Measurements from ENCODE around the gene MOSPD3.

MOSPD3 gene

GRCh38 chr7:100577507-100577906, 34.8 kb upstream of the MOSPD3 start:
- ChIA-PET POLR2A (interaction anchor here (1.0 to 1.8 kb wide), 2 partner anchors 9 to 128 kb away, joined by 5 to 11 read pairs; partner anchors contain the start of genes FBXO24, LRCH4 and POP7), CTCF (no interaction called here)
- DNase-seq (ENCODE audit: extremely low spot score) = no peak
- TF ChIP-seq TARDBP (IDR thresholded peaks at IDR 0.05) (no peak), FOXK2 (IDR thresholded peaks at IDR 0.05) (no peak), FOXA1 (IDR thresholded peaks at IDR 0.05) (no peak), ARNT (IDR thresholded peaks at IDR 0.05) (no peak), LEF1 (IDR thresholded peaks at IDR 0.05; ENCODE audit: borderline replicate concordance) (no peak), ELF4 (IDR thresholded peaks at IDR 0.05) (no peak), PKNOX1 (IDR thresholded peaks at IDR 0.05) (no peak), L3MBTL2 (conservative IDR thresholded peaks at IDR 0.05) (no peak), CTBP1 (IDR thresholded peaks at IDR 0.05; ENCODE audit: borderline replicate concordance) (no peak), ZNF384 (IDR thresholded peaks at IDR 0.05) (no peak), SUZ12 (IDR thresholded peaks at IDR 0.05) (no peak), NFRKB (IDR thresholded peaks at IDR 0.05) (no peak), HDGF (IDR thresholded peaks at IDR 0.05; ENCODE audit: borderline replicate concordance) (no peak), BHLHE40 (IDR thresholded peaks at IDR 0.05; ENCODE audit: borderline replicate concordance) (no peak), FOXM1 (IDR thresholded peaks at IDR 0.05; ENCODE audit: borderline replicate concordance) (no peak), SP1 (IDR thresholded peaks at IDR 0.05) (no peak)

DNA sequence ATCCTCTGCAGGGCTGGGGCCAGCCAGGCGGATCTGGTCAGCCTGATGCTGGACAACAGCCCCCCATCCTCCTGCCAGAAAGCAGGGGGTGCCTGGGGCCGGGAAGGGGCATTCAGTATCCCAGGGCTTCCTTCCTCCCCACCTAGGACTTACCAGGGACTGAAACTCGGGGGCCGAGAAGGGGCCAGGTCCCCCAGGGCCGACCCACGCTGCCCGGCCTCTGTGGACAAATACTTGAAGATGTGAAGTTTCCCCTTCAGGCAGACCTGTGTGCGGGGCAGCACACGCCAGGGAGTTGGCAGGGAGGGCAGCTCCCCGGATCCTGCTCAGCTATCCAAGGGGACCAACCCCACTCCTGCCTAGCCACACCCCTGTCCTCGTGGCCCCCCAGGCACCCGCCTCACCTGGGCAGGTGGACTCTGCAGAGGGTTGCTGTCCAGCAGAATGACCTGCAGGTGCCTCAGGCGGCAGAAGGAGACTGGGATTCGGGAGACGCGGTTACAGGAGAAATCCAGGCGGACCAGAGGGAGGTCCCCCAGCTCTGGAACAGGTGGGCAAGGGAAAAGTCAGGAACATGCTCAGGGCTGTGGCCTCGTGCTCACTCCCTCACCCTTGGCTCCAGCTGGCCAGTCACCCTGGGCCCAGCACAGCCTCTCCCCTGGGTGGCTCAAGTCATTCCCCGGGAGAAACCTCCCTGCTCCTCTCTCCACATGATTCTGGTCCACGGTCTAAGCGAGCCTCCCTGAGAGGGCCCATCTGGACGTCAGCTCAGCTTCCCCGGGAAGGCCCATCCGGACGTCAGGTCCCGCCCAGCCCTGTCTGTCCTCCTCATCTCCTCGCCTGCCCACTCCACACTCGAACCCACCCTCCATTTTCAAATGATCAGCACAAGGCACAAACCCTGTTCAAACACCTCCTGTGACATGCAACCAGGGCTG, 33.8 kb upstream of the MOSPD3 start:
- no peak for DNase-seq (ENCODE audit: extremely low spot score)
- ChIA-PET CTCF (interaction anchor here (0.6 kb wide), 1 partner anchor 9 kb away, joined by 3 read pairs; no protein-coding TSS in a partner anchor), POLR2A (interaction anchor here (1.8 kb wide), 1 partner anchor 127 kb away, joined by 5 read pairs; the partner anchor contains the start of gene POP7)
- no peak for TF ChIP-seq TARDBP (IDR thresholded peaks at IDR 0.05)
- TF ChIP-seq L3MBTL2 (conservative IDR thresholded peaks at IDR 0.05) = no peak
- TF ChIP-seq CTBP1 (IDR thresholded peaks at IDR 0.05; ENCODE audit: borderline replicate concordance) = no peak
- no peak for TF ChIP-seq SP1 (IDR thresholded peaks at IDR 0.05)

DNA sequence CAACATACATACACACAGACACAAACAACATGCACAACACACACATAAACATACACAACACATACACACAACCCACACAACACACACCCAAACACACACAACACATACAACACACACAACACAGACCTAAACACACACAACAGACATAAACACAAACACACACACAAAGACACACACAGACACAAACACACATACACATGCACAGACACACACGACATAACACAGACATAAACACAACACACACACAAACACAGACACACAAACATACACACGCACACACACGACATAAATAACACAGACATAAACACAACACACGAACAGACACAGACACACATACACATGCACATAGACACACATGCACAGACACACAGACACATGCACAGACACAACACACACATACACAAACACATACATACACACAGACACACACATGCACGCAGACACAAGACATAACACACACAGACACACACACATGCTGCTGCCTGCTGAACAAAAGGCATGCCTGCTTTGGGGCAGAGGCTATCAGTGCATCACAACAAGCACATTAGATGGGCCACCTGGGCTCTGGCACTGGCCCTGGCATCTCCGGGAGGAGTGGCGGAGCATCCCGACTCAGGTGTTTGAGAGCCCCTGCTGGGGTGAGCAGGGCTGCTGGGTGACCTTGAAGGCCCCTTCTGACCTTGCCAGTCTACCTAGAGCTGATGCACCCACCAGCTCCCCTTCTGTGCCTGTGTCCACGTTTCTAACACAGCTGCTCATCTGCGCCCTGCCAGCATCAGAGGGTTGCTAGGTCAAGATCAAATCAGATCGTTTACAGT, 31.7 kb upstream of the MOSPD3 start:
- ChIA-PET POLR2A (no interaction called here), CTCF (no interaction called here)
- no peak for DNase-seq (ENCODE audit: extremely low spot score)

GRCh38 chr7:100582041-100582579, 30.2 kb upstream of the MOSPD3 start:
- TF ChIP-seq ZNF384 (IDR thresholded peaks at IDR 0.05) (no peak), FOXK2 (IDR thresholded peaks at IDR 0.05) (no peak), HDGF (IDR thresholded peaks at IDR 0.05; ENCODE audit: borderline replicate concordance) (no peak), SP1 (IDR thresholded peaks at IDR 0.05) (no peak), BHLHE40 (IDR thresholded peaks at IDR 0.05; ENCODE audit: borderline replicate concordance) (no peak), LEF1 (IDR thresholded peaks at IDR 0.05; ENCODE audit: borderline replicate concordance) (no peak), CTBP1 (IDR thresholded peaks at IDR 0.05; ENCODE audit: borderline replicate concordance) (no peak)
- no peak for DNase-seq (ENCODE audit: extremely low spot score)
- POLR2A ChIA-PET = no interaction called here
- CTCF ChIA-PET = no interaction called here

More for the DNA sequence above, 31.7 kb upstream of the MOSPD3 start:
- TF ChIP-seq TARDBP (IDR thresholded peaks at IDR 0.05) (peak; percentile 88), SUZ12 (IDR thresholded peaks at IDR 0.05) (no peak)

DNA sequence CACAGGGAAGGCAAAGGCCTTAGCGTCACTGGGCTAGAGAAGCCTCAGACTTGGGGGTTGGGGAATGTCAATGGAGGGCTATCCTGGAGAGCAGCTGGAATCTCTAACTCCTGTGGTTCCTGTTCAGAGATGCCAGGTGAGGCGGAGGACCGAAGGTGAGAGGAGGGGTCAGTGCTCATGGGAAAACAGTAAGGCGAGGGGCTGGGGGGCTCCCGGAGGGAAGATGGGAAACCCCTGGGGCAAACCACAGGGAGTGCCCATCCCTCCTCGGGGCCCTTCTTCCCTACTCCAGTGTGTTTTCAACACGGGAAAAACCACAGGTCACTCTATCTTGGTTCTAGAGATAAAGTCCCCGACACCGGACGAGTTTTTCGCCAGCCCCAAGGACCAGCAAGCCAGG, 29.7 kb upstream of the MOSPD3 start:
- ChIA-PET CTCF (no interaction called here), POLR2A (no interaction called here)
- no peak for DNase-seq (ENCODE audit: extremely low spot score)
- TF ChIP-seq CTBP1 (IDR thresholded peaks at IDR 0.05; ENCODE audit: borderline replicate concordance) (no peak), FOXM1 (IDR thresholded peaks at IDR 0.05; ENCODE audit: borderline replicate concordance) (no peak), ELF4 (IDR thresholded peaks at IDR 0.05) (no peak), L3MBTL2 (conservative IDR thresholded peaks at IDR 0.05) (no peak), BHLHE40 (IDR thresholded peaks at IDR 0.05; ENCODE audit: borderline replicate concordance) (no peak), ARNT (IDR thresholded peaks at IDR 0.05) (no peak), SP1 (IDR thresholded peaks at IDR 0.05) (no peak), FOXK2 (IDR thresholded peaks at IDR 0.05) (no peak), NFRKB (IDR thresholded peaks at IDR 0.05) (no peak), SUZ12 (IDR thresholded peaks at IDR 0.05) (no peak), TARDBP (IDR thresholded peaks at IDR 0.05) (no peak)

DNA sequence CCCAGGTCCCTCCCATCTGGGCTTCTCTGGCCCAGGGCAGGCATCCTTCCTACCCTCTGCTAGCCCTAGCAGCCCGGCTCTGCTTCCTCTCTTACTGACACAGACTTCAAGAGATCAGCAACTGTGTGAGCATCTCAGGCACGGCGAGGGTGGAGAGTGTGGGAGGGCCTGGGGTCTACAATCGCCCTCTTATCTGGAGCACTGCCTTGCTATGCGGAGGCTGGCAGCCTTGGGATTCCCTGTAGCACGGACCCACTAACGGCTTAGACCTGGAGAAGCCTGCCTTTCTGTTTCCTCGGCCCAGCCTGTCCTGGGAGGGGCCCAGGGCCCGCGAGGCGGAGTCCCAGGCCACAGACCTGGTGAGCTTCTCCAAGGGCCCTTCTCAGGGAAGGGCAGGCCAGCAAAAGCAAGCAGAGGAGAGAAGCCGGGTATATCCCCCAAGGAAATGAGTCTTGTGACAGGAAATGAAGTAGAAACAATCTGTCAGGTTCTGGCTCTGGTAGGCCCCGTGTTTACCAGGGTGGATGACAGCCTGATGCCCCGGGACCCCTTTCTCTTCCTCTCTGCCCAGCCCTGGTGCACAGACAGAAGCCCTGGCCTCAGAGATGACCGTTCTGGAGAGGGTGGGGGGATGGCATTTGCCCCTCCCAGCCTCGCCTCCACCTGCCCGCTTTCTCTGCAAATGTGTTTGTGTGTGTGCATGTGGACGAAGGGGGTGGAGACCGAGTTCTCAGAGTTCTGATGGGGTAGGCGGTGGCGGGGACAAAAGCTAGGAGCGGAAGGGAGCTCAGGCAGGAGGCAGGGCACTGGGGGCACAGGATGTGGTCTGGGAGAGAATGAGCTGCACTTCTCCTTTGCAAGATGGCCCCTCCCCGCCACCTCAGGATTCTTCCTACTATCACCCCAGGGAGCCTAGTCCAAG, 28.9 kb upstream of the MOSPD3 start:
- POLR2A ChIA-PET = interaction anchor here (1.0 to 1.7 kb wide), 2 partner anchors 14 to 306 kb away, joined by 3 to 5 read pairs; partner anchors contain the start of gene UFSP1
- TF ChIP-seq PKNOX1 (IDR thresholded peaks at IDR 0.05) (no peak), CTBP1 (IDR thresholded peaks at IDR 0.05; ENCODE audit: borderline replicate concordance) (no peak), FOXM1 (IDR thresholded peaks at IDR 0.05; ENCODE audit: borderline replicate concordance) (no peak), FOXK2 (IDR thresholded peaks at IDR 0.05) (no peak), ARNT (IDR thresholded peaks at IDR 0.05) (no peak), BHLHE40 (IDR thresholded peaks at IDR 0.05; ENCODE audit: borderline replicate concordance) (no peak), LEF1 (IDR thresholded peaks at IDR 0.05; ENCODE audit: borderline replicate concordance) (no peak), TARDBP (IDR thresholded peaks at IDR 0.05) (no peak), FOXA1 (IDR thresholded peaks at IDR 0.05) (no peak), HDGF (IDR thresholded peaks at IDR 0.05; ENCODE audit: borderline replicate concordance) (no peak), ELF4 (IDR thresholded peaks at IDR 0.05) (no peak), ZNF384 (IDR thresholded peaks at IDR 0.05) (no peak), L3MBTL2 (conservative IDR thresholded peaks at IDR 0.05) (no peak), NFRKB (IDR thresholded peaks at IDR 0.05) (no peak), SUZ12 (IDR thresholded peaks at IDR 0.05) (no peak), SP1 (IDR thresholded peaks at IDR 0.05) (no peak)
- no peak for DNase-seq (ENCODE audit: extremely low spot score)
- CTCF ChIA-PET = interaction anchor here (1.2 kb wide), 1 partner anchor 18 kb away, joined by 3 read pairs; no protein-coding TSS in a partner anchor

All from HEK293T (cell line).